ENCODE results near the gene SLC27A5. TPM values are rescaled to one million over a fixed set of nuclear protein-coding genes. Genes with fewer than 3 reads are reported as not detected.
A peak's percentile ranks its signal among the peaks of the same experiment; 100 is the strongest.
"Not testable (repeated sequence)": the region's sequence is repeated elsewhere in the genome, so short reads cannot be mapped to it uniquely, and the experiment has no call there.

Gene SLC27A5
- total RNA-seq, 1 experiment from 2014 or later = 8.4 TPM

DNA sequence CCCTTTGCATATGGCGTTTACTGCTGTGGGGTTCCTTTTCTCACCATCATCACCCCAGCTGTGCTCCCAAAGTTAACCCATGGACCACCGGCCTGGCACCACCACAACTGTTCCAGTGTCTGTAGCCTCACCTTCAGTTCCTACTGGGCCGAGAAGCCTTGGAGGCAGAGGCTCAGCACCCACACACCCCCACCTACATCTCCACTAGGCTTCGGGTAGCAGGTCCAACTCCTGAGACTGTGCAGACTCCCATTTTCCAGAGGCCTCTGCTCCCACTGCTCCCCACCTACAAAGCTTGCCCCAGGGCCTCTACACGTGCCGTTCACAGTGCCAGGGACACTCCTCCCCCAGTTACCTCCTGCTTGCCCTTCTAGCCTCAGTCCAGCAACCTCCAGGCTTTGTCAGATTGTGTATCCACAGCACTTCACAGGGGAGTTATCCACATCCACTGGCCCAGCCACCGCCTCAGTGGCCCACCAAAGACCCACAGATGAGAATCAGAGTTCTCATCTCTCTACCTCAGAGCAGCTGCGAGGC, 14.1 kb downstream of the SLC27A5 start:
- H3K36me3 ChIP-seq (ENCODE audit: low read depth) = no peaks in the 10 kb centered on the region
- no peak overlapping the region for H3K4me3 ChIP-seq
- H3K27ac ChIP-seq = no peak overlapping the region
- no peak for DNase-seq
- CTCF ChIA-PET = no interaction called here
- intact Hi-C loops (cut with micrococcal nuclease; ENCODE audit: unreplicated experiment) = no loop called here
- no TSS peak for BruUV-seq (replicated peaks)
- H4K20me1 ChIP-seq (ENCODE audit: insufficient read depth) = no peaks in the 10 kb centered on the region
- H3K9me3 ChIP-seq (ENCODE audit: insufficient read depth, low read depth) = no peaks in the 10 kb centered on the region
- peak overlapping the region; percentile 93 for H3K4me2 ChIP-seq
- TF ChIP-seq, protein P1, sequence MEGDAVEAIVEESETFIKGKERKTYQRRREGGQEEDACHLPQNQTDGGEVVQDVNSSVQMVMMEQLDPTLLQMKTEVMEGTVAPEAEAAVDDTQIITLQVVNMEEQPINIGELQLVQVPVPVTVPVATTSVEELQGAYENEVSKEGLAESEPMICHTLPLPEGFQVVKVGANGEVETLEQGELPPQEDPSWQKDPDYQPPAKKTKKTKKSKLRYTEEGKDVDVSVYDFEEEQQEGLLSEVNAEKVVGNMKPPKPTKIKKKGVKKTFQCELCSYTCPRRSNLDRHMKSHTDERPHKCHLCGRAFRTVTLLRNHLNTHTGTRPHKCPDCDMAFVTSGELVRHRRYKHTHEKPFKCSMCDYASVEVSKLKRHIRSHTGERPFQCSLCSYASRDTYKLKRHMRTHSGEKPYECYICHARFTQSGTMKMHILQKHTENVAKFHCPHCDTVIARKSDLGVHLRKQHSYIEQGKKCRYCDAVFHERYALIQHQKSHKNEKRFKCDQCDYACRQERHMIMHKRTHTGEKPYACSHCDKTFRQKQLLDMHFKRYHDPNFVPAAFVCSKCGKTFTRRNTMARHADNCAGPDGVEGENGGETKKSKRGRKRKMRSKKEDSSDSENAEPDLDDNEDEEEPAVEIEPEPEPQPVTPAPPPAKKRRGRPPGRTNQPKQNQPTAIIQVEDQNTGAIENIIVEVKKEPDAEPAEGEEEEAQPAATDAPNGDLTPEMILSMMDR (conservative IDR thresholded peaks at IDR 0.05) = no peak
- no peak for TF ChIP-seq EZH2 (IDR thresholded peaks at IDR 0.05; ENCODE audit: low read depth)
- H3K27me3 ChIP-seq (ENCODE audit: insufficient read depth, low read depth) = no peaks in the 10 kb centered on the region
- POLR2A ChIA-PET (ENCODE audit: unreplicated experiment) = no interaction called here
- no peak overlapping the region for H2AFZ ChIP-seq
- H3K79me2 ChIP-seq (ENCODE audit: low read depth) = peaks cover 13% of the 10 kb centered on the region; the same call in 1 of the 2 replicates
- H3K9me2 ChIP-seq (ENCODE audit: insufficient read depth) = no peaks in the 10 kb centered on the region
- no peaks in the 10 kb centered on the region for H3K4me1 ChIP-seq (replicated peaks; ENCODE audit: insufficient read depth)
- no peaks in the 10 kb centered on the region for H3F3A ChIP-seq (ENCODE audit: insufficient read depth, low read depth)

DNA sequence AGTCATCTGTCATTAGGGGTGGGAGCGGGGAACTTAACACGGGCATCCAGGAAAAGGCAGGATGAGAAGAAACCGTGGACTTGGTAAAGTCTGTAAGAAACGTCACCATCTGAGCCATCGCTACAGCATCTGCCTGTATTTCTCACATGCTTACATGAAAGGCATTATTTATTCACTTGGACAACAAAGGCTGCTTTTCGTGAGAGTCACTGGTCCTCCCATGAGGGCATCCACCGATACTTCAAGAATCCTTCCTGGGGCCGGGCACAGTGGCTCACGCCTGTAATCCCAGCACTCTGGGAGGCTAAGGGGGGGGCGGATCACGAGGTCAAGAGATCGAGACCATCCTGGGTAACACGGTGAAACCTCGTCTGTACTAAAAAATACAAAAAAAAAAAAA, 19.5 kb downstream of the SLC27A5 start:
- H4K20me1 ChIP-seq (ENCODE audit: insufficient read depth) = no peaks in the 10 kb centered on the region
- TF ChIP-seq EZH2 (IDR thresholded peaks at IDR 0.05; ENCODE audit: low read depth) = no peak
- TF ChIP-seq, protein P1 (conservative IDR thresholded peaks at IDR 0.05) = no peak
- ChIA-PET CTCF (no interaction called here), POLR2A (ENCODE audit: unreplicated experiment) (no interaction called here)
- H3K27me3 ChIP-seq (ENCODE audit: insufficient read depth, low read depth) = no peaks in the 10 kb centered on the region
- H3F3A ChIP-seq (ENCODE audit: insufficient read depth, low read depth) = no peaks in the 10 kb centered on the region
- H3K9me2 ChIP-seq (ENCODE audit: insufficient read depth) = no peaks in the 10 kb centered on the region
- no peak overlapping the region for H3K4me3 ChIP-seq
- no peaks in the 10 kb centered on the region for H3K4me1 ChIP-seq (replicated peaks; ENCODE audit: insufficient read depth)
- no peak for DNase-seq
- H3K36me3 ChIP-seq (ENCODE audit: low read depth) = no peaks in the 10 kb centered on the region
- H3K4me2 ChIP-seq = no peak overlapping the region
- no peak overlapping the region for H2AFZ ChIP-seq
- no peak overlapping the region for H3K27ac ChIP-seq
- H3K79me2 ChIP-seq (ENCODE audit: low read depth) = no peaks in the 10 kb centered on the region
- no TSS peak for BruUV-seq (replicated peaks)
- no peaks in the 10 kb centered on the region for H3K9me3 ChIP-seq (ENCODE audit: insufficient read depth, low read depth)
- intact Hi-C loops (cut with micrococcal nuclease; ENCODE audit: unreplicated experiment) = no loop called here

DNA sequence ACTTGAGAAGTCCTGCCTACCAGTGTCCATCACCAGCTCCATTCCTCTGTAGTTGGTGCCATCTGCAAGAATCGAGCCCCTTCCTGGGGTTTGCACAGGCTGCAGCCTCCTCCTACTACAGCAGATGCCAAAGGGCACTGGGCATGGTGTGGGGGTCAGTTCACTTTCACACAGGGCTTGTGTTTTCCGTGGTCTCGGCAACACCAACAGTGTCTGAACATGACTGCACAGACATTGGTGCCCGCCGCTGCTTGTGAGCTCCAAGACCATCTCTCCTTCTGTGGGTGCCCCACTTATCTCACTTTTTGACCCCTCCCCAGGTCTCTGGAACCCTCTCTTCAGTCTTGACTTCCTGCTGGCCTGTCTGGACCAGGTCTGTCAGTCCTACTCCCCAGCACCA, 20.4 kb downstream of the SLC27A5 start:
- Histone ChIP-seq H3F3A (ENCODE audit: insufficient read depth, low read depth) (no peaks in the 10 kb centered on the region), H3K9me3 (ENCODE audit: insufficient read depth, low read depth) (no peaks in the 10 kb centered on the region), H3K4me1 (replicated peaks; ENCODE audit: insufficient read depth) (no peaks in the 10 kb centered on the region), H3K27me3 (ENCODE audit: insufficient read depth, low read depth) (no peaks in the 10 kb centered on the region), H2AFZ (no peak overlapping the region), H3K79me2 (ENCODE audit: low read depth) (no peaks in the 10 kb centered on the region), H3K9me2 (ENCODE audit: insufficient read depth) (no peaks in the 10 kb centered on the region), H3K4me2 (no peak overlapping the region), H3K4me3 (no peak overlapping the region), H3K27ac (no peak overlapping the region), H3K36me3 (ENCODE audit: low read depth) (no peaks in the 10 kb centered on the region), H4K20me1 (ENCODE audit: insufficient read depth) (no peaks in the 10 kb centered on the region)
- intact Hi-C loops (cut with micrococcal nuclease; ENCODE audit: unreplicated experiment) = no loop called here
- DNase-seq = no peak
- TF ChIP-seq, protein P1 (conservative IDR thresholded peaks at IDR 0.05) = no peak
- no peak for TF ChIP-seq EZH2 (IDR thresholded peaks at IDR 0.05; ENCODE audit: low read depth)
- CTCF ChIA-PET = no interaction called here
- BruUV-seq (replicated peaks) = no TSS peak
- POLR2A ChIA-PET (ENCODE audit: unreplicated experiment) = no interaction called here

DNA sequence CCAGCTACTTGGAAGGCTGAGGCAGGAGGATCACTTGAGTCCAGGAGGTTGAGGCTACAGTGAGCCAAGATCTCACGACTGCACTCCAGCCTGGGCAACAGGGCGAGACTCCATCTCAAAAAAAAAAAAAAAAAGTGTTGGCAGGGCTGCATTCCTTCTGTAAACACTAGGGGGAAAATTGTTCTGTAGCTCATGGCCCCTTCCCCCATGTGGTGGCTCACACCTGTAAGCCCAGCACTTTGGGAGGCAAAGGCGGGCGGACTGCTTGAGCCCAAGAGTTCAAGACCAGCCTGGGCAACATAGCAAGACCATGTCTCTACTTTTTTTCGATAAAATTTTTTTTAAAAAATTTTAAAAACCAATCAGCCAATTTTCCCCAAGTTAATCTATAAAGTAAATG, 27.4 kb downstream of the SLC27A5 start:
- intact Hi-C loops (cut with micrococcal nuclease; ENCODE audit: unreplicated experiment); DNase-seq; H3K27me3 ChIP-seq (ENCODE audit: insufficient read depth, low read depth); CTCF ChIA-PET; H3K36me3 ChIP-seq (ENCODE audit: low read depth); BruUV-seq (replicated peaks); H3K27ac ChIP-seq; H3K9me2 ChIP-seq (ENCODE audit: insufficient read depth); H3F3A ChIP-seq (ENCODE audit: insufficient read depth, low read depth); H3K4me3 ChIP-seq; H3K4me2 ChIP-seq; H4K20me1 ChIP-seq (ENCODE audit: insufficient read depth); H3K9me3 ChIP-seq (ENCODE audit: insufficient read depth, low read depth); H3K79me2 ChIP-seq (ENCODE audit: low read depth); H3K4me1 ChIP-seq (replicated peaks; ENCODE audit: insufficient read depth); H2AFZ ChIP-seq: not testable (repeated sequence)
- POLR2A ChIA-PET (ENCODE audit: unreplicated experiment) = interaction anchor here (0.6 kb wide), 1 partner anchor 35 kb away, joined by 3 read pairs; the partner anchor contains the start of gene ZBTB45

Measured in PC-9 (cell line).